Peyer's patch (tissue), 4 donors: ENCODE results near the gene KIF1A.

ENCODE experiments used
- CTCF ChIP-seq, 6 experiments: fragments of 450-650 bp in 4 of 6; fragments of 200-600 bp in 2 of 6; sonication (generic) in 1 of 6; IDR thresholded peaks; one replicate each; pipeline ENCODE4 v1.5.1; 2017 to 2019; ENCODE audit warnings: antibody characterized with exemption in 6 of 6, mild to moderate bottlenecking in 3 of 6, moderate library complexity in 1 of 6
- POLR2A ChIP-seq, 2 donors: fragments of 450-650 bp; IDR thresholded peaks; one replicate each; pipeline ENCODE4 v1.5.1; 2017; ENCODE audit warnings: antibody characterized with exemption in 2 of 2, mild to moderate bottlenecking in 2 of 2, moderate library complexity in 2 of 2

GRCh38 chr2:240810621-240811020 lies 9.4 kb downstream of the KIF1A start:
- TF ChIP-seq CTCF (IDR thresholded peaks at IDR 0.05), result no peak
- no peak for TF ChIP-seq POLR2A (IDR thresholded peaks at IDR 0.05)
